Lower lobe of right lung (tissue), 2 donors: ENCODE data around the gene IMMP2L. TPM values are rescaled to one million over a fixed set of nuclear protein-coding genes. Genes with fewer than 3 reads are reported as not detected.

Source experiments
- ATAC-seq, 2 donors: fragments of 200-7000 bp; cut with Tn5 transposase; one replicate each; pipeline ENCODE4 v1.9.1; 2020 to 2022; ENCODE audit warnings: mild to moderate bottlenecking in 2 of 2, moderate library complexity in 2 of 2
- DNase-seq: peaks from one replicate; pipeline ENCODE4 v3.0.0-alpha.2; 2020
- H3K27ac ChIP-seq: fragments of 200-600 bp; one replicate; pipeline ENCODE4 v1.8.0; 2022
- H3K27me3 ChIP-seq: fragments of 200-600 bp; one replicate; pipeline ENCODE4 v1.8.0; 2022; ENCODE audit warnings: low read depth
- H3K36me3 ChIP-seq: fragments of 200-600 bp; one replicate; pipeline ENCODE4 v1.8.0; 2022; ENCODE audit warnings: mild to moderate bottlenecking
- H3K4me1 ChIP-seq: fragments of 200-600 bp; one replicate; pipeline ENCODE4 v1.8.0; 2022
- H3K4me3 ChIP-seq: fragments of 200-600 bp; one replicate; pipeline ENCODE4 v1.8.0; 2022; ENCODE audit warnings: mild to moderate bottlenecking
- H3K9me3 ChIP-seq: fragments of 200-600 bp; one replicate; pipeline ENCODE4 v1.8.0; 2022
- CTCF ChIP-seq: fragments of 200-600 bp; IDR thresholded peaks from one replicate; pipeline ENCODE4 v1.8.0; 2022; ENCODE audit warnings: antibody characterized with exemption, mild to moderate bottlenecking
- intact Hi-C: fragments of 100-400 bp; cut with DNase I; formaldehyde crosslinking; loops from one replicate; pipeline ENCODE4 v1.11.0; 2022
- total RNA-seq: library from RNA; stranded (reverse); fragmentation: NEBNext Ultra II Directional; extraction: Animal tissue kit (Norgen Biotek cat#: 25700); gene quantifications from one replicate; pipeline ENCODE4 v1.2.1, GENCODE V29; 2021
- donor health status: DM: no; HTN: yes; CAD: no; lungs with severe emphysema.

IMMP2L gene
- total RNA-seq, 1 donor from 2014 or later = 14.7 TPM

GRCh38 chr7:111371437-111371836, 190.9 kb downstream of the IMMP2L start:
- Histone ChIP-seq H3K9me3 (no peaks in the 10 kb centered on the region), H3K27me3 (no peaks in the 10 kb centered on the region), H3K4me3 (no peak overlapping the region), H3K4me1 (no peaks in the 10 kb centered on the region), H3K36me3 (no peaks in the 10 kb centered on the region), H3K27ac (no peak overlapping the region)
- ATAC-seq (no peak), DNase-seq (no peak)
- TF ChIP-seq CTCF = no peak
- intact Hi-C loops = no loop called here

- H3K4me3 ChIP-seq = no peak overlapping the region
- H3K4me1 ChIP-seq = no peaks in the 10 kb centered on the region
- H3K27me3 ChIP-seq = no peaks in the 10 kb centered on the region
- intact Hi-C loops = no loop called here
- H3K27ac ChIP-seq = no peak overlapping the region
- TF ChIP-seq CTCF = no peak
- DNase-seq (no peak), ATAC-seq (no peak)
- no peaks in the 10 kb centered on the region for H3K36me3 ChIP-seq
- no peaks in the 10 kb centered on the region for H3K9me3 ChIP-seq
Observed at GRCh38 chr7:111370002-111370401, 192.3 kb downstream of the IMMP2L start.

- no peak for TF ChIP-seq CTCF
- H3K27ac ChIP-seq = no peak overlapping the region
- DNase-seq (no peak), ATAC-seq (no peak)
- H3K4me1 ChIP-seq = no peaks in the 10 kb centered on the region
- H3K36me3 ChIP-seq = no peaks in the 10 kb centered on the region
- H3K9me3 ChIP-seq = no peaks in the 10 kb centered on the region
- no peak overlapping the region for H3K4me3 ChIP-seq
- no peaks in the 10 kb centered on the region for H3K27me3 ChIP-seq
- intact Hi-C loops = no loop called here
Observed at GRCh38 chr7:111368381-111369065, 193.8 kb downstream of the IMMP2L start.

GRCh38 chr7:111364413-111364812, 197.9 kb downstream of the IMMP2L start:
- H3K27me3 ChIP-seq = no peaks in the 10 kb centered on the region
- no peaks in the 10 kb centered on the region for H3K4me1 ChIP-seq
- no peak overlapping the region for H3K27ac ChIP-seq
- no peak overlapping the region for H3K4me3 ChIP-seq
- no peak for DNase-seq
- no peaks in the 10 kb centered on the region for H3K9me3 ChIP-seq
- TF ChIP-seq CTCF = no peak
- intact Hi-C loops = no loop called here
- no peaks in the 10 kb centered on the region for H3K36me3 ChIP-seq
- ATAC-seq = no peak

GRCh38 chr7:111363099-111363498, 199.2 kb downstream of the IMMP2L start:
- no peak overlapping the region for H3K27ac ChIP-seq
- no peaks in the 10 kb centered on the region for H3K4me1 ChIP-seq
- H3K36me3 ChIP-seq = no peaks in the 10 kb centered on the region
- no peaks in the 10 kb centered on the region for H3K27me3 ChIP-seq
- ATAC-seq (no peak), DNase-seq (no peak)
- no peaks in the 10 kb centered on the region for H3K9me3 ChIP-seq
- TF ChIP-seq CTCF = no peak
- H3K4me3 ChIP-seq = no peak overlapping the region
- intact Hi-C loops = no loop called here
